Gastrocnemius medialis (tissue), 4 donors: ENCODE results near the gene CLK1.

Experiments
- CTCF ChIP-seq, 5 experiments: fragments of 450-650 bp in 3 of 5; fragments of 200-600 bp in 2 of 5; sonication (generic) in 2 of 5; IDR thresholded peaks in 4 of 5; conservative IDR thresholded peaks in 1 of 5; 1 replicate in 4 of 5; 2 replicates in 1 of 5; pipeline ENCODE4 v1.5.1; 2016 to 2019; ENCODE audit warnings: antibody characterized with exemption in 5 of 5, mild to moderate bottlenecking in 3 of 5, moderate library complexity in 3 of 5
- POLR2A ChIP-seq, 2 donors: fragments of 450-650 bp; IDR thresholded peaks; one replicate each; pipeline ENCODE4 v1.6.1; 2017; ENCODE audit warnings: antibody characterized with exemption in 2 of 2, mild to moderate bottlenecking in 2 of 2, moderate library complexity in 2 of 2

GRCh38 chr2:200873560-200873959 lies 9.1 kb upstream of the CLK1 start:
- no peak for TF ChIP-seq POLR2A (IDR thresholded peaks at IDR 0.05)
- TF ChIP-seq CTCF (IDR thresholded peaks at IDR 0.05 in 4 of 5, conservative IDR thresholded peaks at IDR 0.05 in 1 of 5): no peak
